Keratinocyte (primary cell): ENCODE data around the gene PSAP.

ENCODE experiments used
- CTCF ChIP-seq, 3 experiments: IDR thresholded peaks in 1 of 3; conservative IDR thresholded peaks in 1 of 3; optimal IDR thresholded peaks in 1 of 3; 2 replicates in 2 of 3; 3 replicates in 1 of 3; pipeline versions ENCODE3 to v1.5.1; 2011; ENCODE audit warnings: low read length in 3 of 3, mild to moderate bottlenecking in 3 of 3, moderate library complexity in 2 of 3, control low read depth in 1 of 3, inconsistent platforms in 1 of 3; ENCODE audit not compliant: insufficient read depth in 2 of 3; ENCODE audit errors: extremely low read depth in 1 of 3
- EZH2 ChIP-seq: IDR thresholded peaks from one replicate; pipeline ENCODE4 v1.6.1; 2012; ENCODE audit warnings: inconsistent platforms, mild to moderate bottlenecking, low read length, moderate library complexity

- no peak for TF ChIP-seq CTCF (optimal IDR thresholded peaks at IDR 0.05 in 1 of 3, IDR thresholded peaks at IDR 0.05 in 1 of 3, conservative IDR thresholded peaks at IDR 0.05 in 1 of 3; ENCODE audit: extremely low read depth in 1 of 3, insufficient read depth in 2 of 3, low read length in 3 of 3)
- no peak for TF ChIP-seq EZH2
Observed at GRCh38 chr10:71780156-71780555, 70.9 kb downstream of the PSAP start.
